ENCODE measurements around the gene FBF1. TPM values are rescaled to one million over a fixed set of nuclear protein-coding genes. Genes with fewer than 3 reads are reported as not detected.

FBF1 gene
- total and polyA plus RNA-seq, 2 of the 8 experiments (the other 6 are each of a cell fraction or from before 2014, with no cell fraction given): 8.1 to 13.1 TPM

DNA sequence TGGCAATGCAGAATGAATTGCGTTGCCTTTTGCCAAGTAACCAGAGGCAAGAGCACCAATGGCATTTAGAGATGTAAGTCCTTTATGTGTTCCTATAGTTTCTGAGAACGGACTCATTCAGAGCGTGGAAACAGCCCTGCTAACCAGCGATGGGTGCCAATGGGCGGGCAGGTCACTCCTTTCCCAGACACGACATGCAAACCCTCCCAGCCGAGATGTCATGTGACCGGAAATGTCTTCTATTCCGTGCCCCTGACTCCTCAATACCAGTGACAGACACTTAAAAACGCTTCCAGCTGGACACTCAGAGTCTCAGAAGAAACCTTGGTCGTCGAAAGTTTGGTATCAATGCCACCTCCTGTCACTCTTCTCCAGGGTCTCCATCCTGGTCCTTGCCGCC lies 3.2 kb downstream of the FBF1 start:
- Histone ChIP-seq H3K23ac (ENCODE audit: insufficient read length) (no peak overlapping the region), H3K4ac (replicated peaks; ENCODE audit: insufficient read length, low read depth, low read length) (no peak overlapping the region), H4K20me1 (replicated peaks in 1 of 2; ENCODE audit: control insufficient read depth in 1 of 2, insufficient read depth in 2 of 2, low read length in 2 of 2) (no peaks in the 10 kb centered on the region), H3K56ac (replicated peaks; ENCODE audit: insufficient read length, low read depth, low read length) (no peak overlapping the region), H2BK120ac (replicated peaks; ENCODE audit: low read depth, low read length) (no peak overlapping the region), H3K79me2 (ENCODE audit: control insufficient read depth in 1 of 2, insufficient read depth in 2 of 2, low read length in 2 of 2) (no peaks in the 10 kb centered on the region), H3K9me3 (ENCODE audit: insufficient read depth in 2 of 2, low read depth in 1 of 2, low read length in 1 of 2) (no peaks in the 10 kb centered on the region), H3K23me2 (ENCODE audit: low read depth, low read length) (peaks cover 4% of the 10 kb centered on the region; the same call in 1 of the 2 replicates), H3K79me1 (ENCODE audit: low read depth, low read length) (no peaks in the 10 kb centered on the region), H2BK20ac (ENCODE audit: low read length) (no peak overlapping the region), H3K4me3 (ENCODE audit: extremely low read depth in 1 of 4, insufficient read depth in 2 of 4, low read depth in 3 of 4, low read length in 4 of 4) (no peak overlapping the region), H3K27ac (ENCODE audit: low read depth, low read length) (no peak overlapping the region), H2BK15ac (ENCODE audit: low read length) (no peak overlapping the region), H4K8ac (ENCODE audit: extremely low read depth, insufficient read depth, low read length) (no peak overlapping the region), H3K18ac (ENCODE audit: extremely low read depth, low read length) (no peak overlapping the region), H2BK5ac (ENCODE audit: low read depth, low read length) (no peak overlapping the region), H2AFZ (ENCODE audit: low read length) (no peak overlapping the region), H3K14ac (ENCODE audit: insufficient read length) (no peak overlapping the region), H4K91ac (replicated peaks; ENCODE audit: insufficient read length, low read length) (no peak overlapping the region), H3K9ac (replicated peaks in 1 of 4; ENCODE audit: extremely low read depth in 1 of 4, low read depth in 3 of 4, low read length in 3 of 4) (no peak overlapping the region), H3K4me1 (replicated peaks in 1 of 4; ENCODE audit: control insufficient read depth in 3 of 4, insufficient read depth in 4 of 4, low read length in 3 of 4) (peaks cover 0 to 3% (median 2%) of the 10 kb centered on the region in 4 experiments; a peak in 3 of 7 replicates), H3K36me3 (ENCODE audit: control insufficient read depth in 2 of 4, insufficient read depth in 4 of 4, low read length in 3 of 4) (no peaks in the 10 kb centered on the region), H2AK5ac (ENCODE audit: low read depth, low read length) (no peak overlapping the region), H3K4me2 (ENCODE audit: insufficient read depth in 1 of 2, low read depth in 2 of 2, low read length in 2 of 2) (no peak overlapping the region), H4K5ac (ENCODE audit: insufficient read length, low read depth, low read length) (no peak overlapping the region), H2BK12ac (ENCODE audit: low read depth, low read length) (0 out of 2 replicates have a peak overlapping the region, but pooled peaks have one; percentile 28), H3K27me3 (replicated peaks in 1 of 4; ENCODE audit: control insufficient read depth in 3 of 4, extremely low read depth in 1 of 4, insufficient read depth in 3 of 4, low read length in 3 of 4) (no peaks in the 10 kb centered on the region)
- FAIRE-seq: no peak
- 94% methylated on average over 13 of the region's 13 CpGs; no CpG with 5 or more reads in 1 of the 2 experiments for WGBS, 2 experiments (ENCODE audit: extremely low coverage in 1 of 2, insufficient coverage in 1 of 2, insufficient read length in 1 of 2, insufficient replicate concordance in 2 of 2, low coverage in 1 of 2, low lambda C conversion rate in 2 of 2, missing lambda C conversion rate in 1 of 2)
- POLR2A ChIA-PET (ENCODE audit: partially characterized antibody): interaction anchor here (1.2 kb wide), 1 partner anchor 9 kb away, joined by 3 read pairs; no protein-coding TSS in a partner anchor
- CTCF ChIA-PET (ENCODE audit: partially characterized antibody): interaction anchor here (1.3 to 4.6 kb wide), 3 partner anchors 10 to 23 kb away, joined by 3 to 26 read pairs (median 6); no protein-coding TSS in a partner anchor
- no peak for DNase-seq (ENCODE audit: low read depth in 1 of 2, low spot score in 2 of 2)
- TF ChIP-seq USF2 (IDR thresholded peaks at IDR 0.05; ENCODE audit: low read length) (no peak), BRCA1 (IDR thresholded peaks at IDR 0.05; ENCODE audit: low read depth, low read length) (no peak), NRF1 (IDR thresholded peaks at IDR 0.05; ENCODE audit: low read depth, low read length) (no peak), BCL11A (IDR thresholded peaks at IDR 0.05; ENCODE audit: low read depth in 2 of 2, low read length in 2 of 2) (no peak), ASH2L (IDR thresholded peaks at IDR 0.05; ENCODE audit: low read length) (no peak)
